Limb (tissue), 2 donors: ENCODE measurements around the gene DCP2.

Experiments used
- DNase-seq, 2 donors: peaks; one replicate each; pipeline ENCODE4 v3.0.0-alpha.2; 2016; ENCODE audit errors: extremely low spot score in 2 of 2

DCP2 gene

GRCh38 chr5:112967520-112968083 lies 9.0 kb upstream of the DCP2 start:
- DNase-seq: no peak

- no peak for DNase-seq
These were observed 8.0 kb upstream of the DCP2 start for GRCh38 chr5:112968411-112969106.

GRCh38 chr5:112971276-112971675 lies 5.3 kb upstream of the DCP2 start:
- DNase-seq: no peak

- no peak for DNase-seq
These were observed 3.6 kb upstream of the DCP2 start for GRCh38 chr5:112973036-112973435.

- no peak for DNase-seq
These were observed 2.7 kb upstream of the DCP2 start for GRCh38 chr5:112973904-112974303.

GRCh38 chr5:112974901-112975300 lies 1.7 kb upstream of the DCP2 start:
- no peak for DNase-seq

- DNase-seq: no peak
These were observed 722 bp upstream of the DCP2 start for GRCh38 chr5:112975721-112976431.

- DNase-seq: no peak
These were observed 853 bp downstream of the DCP2 start for GRCh38 chr5:112977440-112977861.

- no peak for DNase-seq
These were observed 2.2 kb downstream of the DCP2 start for GRCh38 chr5:112978836-112979235.

GRCh38 chr5:112979723-112980122 lies 3.1 kb downstream of the DCP2 start:
- no peak for DNase-seq

- DNase-seq: no peak
These were observed 6.8 kb downstream of the DCP2 start for GRCh38 chr5:112983363-112983762.

GRCh38 chr5:112986224-112986623 lies 9.6 kb downstream of the DCP2 start:
- DNase-seq: no peak

- DNase-seq: peak; percentile 77 to 83
These were observed 19.4 kb downstream of the DCP2 start for GRCh38 chr5:112995764-112996618.

GRCh38 chr5:112996830-112997374 lies 20.3 kb downstream of the DCP2 start:
- no peak for DNase-seq

- no peak for DNase-seq
These were observed 21.7 kb downstream of the DCP2 start for GRCh38 chr5:112998296-112998695.

- no peak for DNase-seq
These were observed 23.9 kb downstream of the DCP2 start for GRCh38 chr5:113000466-113000865.

- DNase-seq: no peak
These were observed 25.8 kb downstream of the DCP2 start for GRCh38 chr5:113002423-113002822.

GRCh38 chr5:113003763-113004162 lies 27.2 kb downstream of the DCP2 start:
- no peak for DNase-seq

GRCh38 chr5:113005454-113005853 lies 28.9 kb downstream of the DCP2 start:
- DNase-seq: no peak

- DNase-seq: no peak
These were observed 41.5 kb downstream of the DCP2 start for GRCh38 chr5:113017881-113018635.
